Spleen (tissue), 11 donors: ENCODE results near the gene HPCAL1. TPM values are rescaled to one million over a fixed set of nuclear protein-coding genes. Genes with fewer than 3 reads are reported as not detected.

Source experiments
- DNase-seq: peaks from one replicate; pipeline ENCODE4 v3.0.0-alpha.2; 2020
- H3K27ac ChIP-seq, 8 donors: fragments of 200-600 bp; sonication (generic) in 7 of 8; 1 replicate in 4 of 8; 2 replicates in 4 of 8; pipeline versions ENCODE4 v1.5.0 to v1.8.0; 2016 to 2021; ENCODE audit warnings: inconsistent platforms in 4 of 8, mild to moderate bottlenecking in 4 of 8, moderate library complexity in 1 of 8
- H3K27me3 ChIP-seq, 7 donors: fragments of 200-600 bp; sonication (generic) in 6 of 7; replicated peaks in 1 of 7; 1 replicate in 4 of 7; 2 replicates in 3 of 7; pipeline versions ENCODE4 v1.5.0 to v1.8.0; 2016 to 2021; ENCODE audit warnings: inconsistent platforms in 3 of 7, mild to moderate bottlenecking in 1 of 7
- H3K36me3 ChIP-seq, 6 donors: fragments of 200-600 bp; sonication (generic) in 5 of 6; 1 replicate in 4 of 6; 2 replicates in 2 of 6; pipeline versions ENCODE4 v1.5.0 to v1.8.0; 2016 to 2021; ENCODE audit warnings: inconsistent platforms in 2 of 6
- H3K4me1 ChIP-seq, 6 donors: fragments of 200-600 bp; sonication (generic) in 5 of 6; 1 replicate in 3 of 6; 2 replicates in 3 of 6; pipeline versions ENCODE4 v1.5.0 to v1.8.0; 2016 to 2021; ENCODE audit warnings: inconsistent platforms in 3 of 6
- H3K4me3 ChIP-seq, 8 donors: fragments of 200-600 bp; sonication (generic) in 7 of 8; 1 replicate in 4 of 8; 2 replicates in 4 of 8; pipeline versions ENCODE4 v1.5.0 to v1.8.0; 2016 to 2021; ENCODE audit warnings: inconsistent platforms in 4 of 8, mild to moderate bottlenecking in 4 of 8, moderate library complexity in 2 of 8
- H3K9me3 ChIP-seq, 8 donors: fragments of 200-600 bp; sonication (generic) in 7 of 8; 1 replicate in 4 of 8; 2 replicates in 4 of 8; pipeline versions ENCODE4 v1.5.0 to v1.8.0; 2016 to 2021; ENCODE audit warnings: inconsistent platforms in 4 of 8
- POLR2A ChIP-seq, 3 donors: fragments of 450-650 bp; IDR thresholded peaks; one replicate each; pipeline ENCODE4 v1.5.1; 2017; ENCODE audit warnings: antibody characterized with exemption in 3 of 3, mild to moderate bottlenecking in 1 of 3
- POLR2AphosphoS5 ChIP-seq, 3 donors: sonication (generic); formaldehyde crosslinking; IDR thresholded peaks; one replicate each; pipeline ENCODE4 v1.5.1; 2017; ENCODE audit warnings: antibody characterized with exemption in 3 of 3
- WGBS, 5 donors: extraction: QIAGEN DNeasy Blood & Tissue Kit in 3 of 5; methylation state at CpG; one replicate each; pipeline versions ENCODE4 v1.1.5 to v1.1.7; 2013 to 2018; 5-methylcytosine and 5-hydroxymethylcytosine counted together
- intact Hi-C: fragments of 100-400 bp; cut with DNase I; formaldehyde crosslinking; loops from one replicate; pipeline ENCODE4 v1.15.0; 2023; ENCODE audit warnings: low total_unique reads
- polyA plus RNA-seq, 3 donors: library from polyadenylated mRNA; stranded (reverse); fragments of 200-250 nt; gene quantifications; one replicate each; pipeline ENCODE4 v1.2.1, GENCODE V29; 2013
- total RNA-seq, 7 donors: library from RNA; depleted of rRNA in 3 of 7; stranded (reverse); fragments of >200 nt in 3 of 7; fragmentation: NEBNext Ultra II Directional in 4 of 7; extraction: Animal tissue kit (Norgen Biotek cat#: 25700) in 4 of 7; gene quantifications; one replicate each; pipeline versions ENCODE4 v1.1.0 to v1.2.1, GENCODE V29; 2016 to 2021
- TF ChIP-seq, protein P1 (sequence below), 11 experiments: fragments of 200-600 bp in 7 of 11; fragments of 450-650 bp in 4 of 11; sonication (generic) in 4 of 11; IDR thresholded peaks in 8 of 11; conservative IDR thresholded peaks in 3 of 11; 1 replicate in 7 of 11; 2 replicates in 4 of 11; pipeline versions ENCODE4 v1.4.0 to v1.8.0; 2016 to 2021; ENCODE audit warnings: antibody characterized with exemption in 11 of 11, inconsistent platforms in 4 of 11, mild to moderate bottlenecking in 1 of 11
- donor health status: healthy with polysubstance abuse.
- donor health status: DM: no; HTN: no; CAD: no; lungs with moderate emphysema.
- donor health status: DM: no; HTN: no; CAD: no.
- donor health status: Bipolar disorder and iron deficiency.
- donor health status: healthy.
- donor health status: DM: no; HTN: no; CAD: no.
- donor health status: DM: yes; HTN: yes; CAD: no.

Gene HPCAL1
- total and polyA plus RNA-seq, 10 donors = 41.9 to 80.6 (median 57.7) TPM

DNA sequence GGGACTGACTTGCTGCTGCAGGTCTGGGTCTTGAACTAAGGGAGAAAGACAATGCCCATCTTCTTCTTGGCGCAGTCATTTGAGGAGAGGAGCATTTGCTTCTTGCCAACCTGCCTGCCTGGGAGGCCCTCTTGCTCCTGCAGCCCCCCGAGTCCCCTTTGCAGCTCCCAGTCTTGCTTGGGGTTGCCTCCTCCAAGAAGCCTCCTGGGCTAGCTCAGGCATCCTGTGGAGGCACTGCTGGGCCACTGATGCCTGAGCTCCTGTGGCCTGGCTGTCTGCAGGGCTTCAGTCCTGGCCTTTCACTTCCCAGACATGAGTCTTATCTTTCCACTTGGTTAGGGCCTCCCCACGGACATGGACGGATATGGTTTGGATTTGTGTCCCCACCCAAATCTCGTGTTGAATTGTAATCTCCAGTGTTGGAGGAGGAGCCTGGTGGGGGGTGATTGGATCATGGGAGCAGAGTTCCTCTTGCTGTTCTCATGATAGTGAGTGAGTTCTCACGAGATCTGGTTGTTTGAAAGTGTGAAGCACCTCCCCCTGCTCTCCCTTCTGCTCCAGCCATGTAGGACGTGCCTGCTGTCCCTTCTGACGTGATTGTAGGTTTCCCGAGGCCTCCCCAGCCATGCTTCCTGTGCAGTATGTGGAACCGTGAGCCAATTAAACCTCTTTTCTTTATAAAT is 17.3 kb downstream of the HPCAL1 start:
- Histone ChIP-seq H3K9me3 (no peaks in the 10 kb centered on the region), H3K36me3 (peaks cover 0 to 10% (median 0%) of the 10 kb centered on the region in 6 donors), H3K4me3 (no peak overlapping the region), H3K27me3 (no peaks in the 10 kb centered on the region), H3K27ac (no peak overlapping the region), H3K4me1 (peaks cover 2 to 31% (median 16%) of the 10 kb centered on the region in 6 donors)
- 78 to 91% (median 84%) methylated on average over 9 to 10 of the region's 10 CpGs for WGBS, 5 donors
- TF ChIP-seq POLR2AphosphoS5 (IDR thresholded peaks at IDR 0.05) = no peak
- TF ChIP-seq, protein P1, sequence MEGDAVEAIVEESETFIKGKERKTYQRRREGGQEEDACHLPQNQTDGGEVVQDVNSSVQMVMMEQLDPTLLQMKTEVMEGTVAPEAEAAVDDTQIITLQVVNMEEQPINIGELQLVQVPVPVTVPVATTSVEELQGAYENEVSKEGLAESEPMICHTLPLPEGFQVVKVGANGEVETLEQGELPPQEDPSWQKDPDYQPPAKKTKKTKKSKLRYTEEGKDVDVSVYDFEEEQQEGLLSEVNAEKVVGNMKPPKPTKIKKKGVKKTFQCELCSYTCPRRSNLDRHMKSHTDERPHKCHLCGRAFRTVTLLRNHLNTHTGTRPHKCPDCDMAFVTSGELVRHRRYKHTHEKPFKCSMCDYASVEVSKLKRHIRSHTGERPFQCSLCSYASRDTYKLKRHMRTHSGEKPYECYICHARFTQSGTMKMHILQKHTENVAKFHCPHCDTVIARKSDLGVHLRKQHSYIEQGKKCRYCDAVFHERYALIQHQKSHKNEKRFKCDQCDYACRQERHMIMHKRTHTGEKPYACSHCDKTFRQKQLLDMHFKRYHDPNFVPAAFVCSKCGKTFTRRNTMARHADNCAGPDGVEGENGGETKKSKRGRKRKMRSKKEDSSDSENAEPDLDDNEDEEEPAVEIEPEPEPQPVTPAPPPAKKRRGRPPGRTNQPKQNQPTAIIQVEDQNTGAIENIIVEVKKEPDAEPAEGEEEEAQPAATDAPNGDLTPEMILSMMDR (IDR thresholded peaks at IDR 0.05 in 8 of 11, conservative IDR thresholded peaks at IDR 0.05 in 3 of 11) = no peak
- no peak for TF ChIP-seq POLR2A (IDR thresholded peaks at IDR 0.05)
- DNase-seq = no peak
- intact Hi-C loops = no loop called here

DNA sequence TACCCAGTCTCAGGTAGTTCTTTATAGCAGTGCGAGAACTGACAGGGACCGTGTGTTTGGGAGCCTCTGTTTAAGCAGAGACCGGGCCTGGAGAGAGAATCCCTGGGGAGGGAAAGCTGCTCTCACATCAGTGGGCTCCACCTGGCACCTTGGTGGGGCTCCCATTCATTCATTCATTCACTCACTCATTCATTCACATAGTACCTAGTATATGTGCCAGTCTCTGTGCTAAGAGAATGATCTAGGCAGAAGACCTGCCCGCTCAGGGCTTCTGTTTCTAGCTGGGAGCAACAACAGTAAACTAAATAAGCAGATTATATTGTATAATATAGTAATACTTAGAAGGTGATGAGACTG is 17.8 kb downstream of the HPCAL1 start:
- 96 to 100% (median 97%) methylated on average over 4 of the region's 4 CpGs for whole genome bisulfite sequencing, 5 donors
- H3K4me1 ChIP-seq = peaks cover 6 to 36% (median 19%) of the 10 kb centered on the region in 6 donors
- no peak for DNase-seq

DNA sequence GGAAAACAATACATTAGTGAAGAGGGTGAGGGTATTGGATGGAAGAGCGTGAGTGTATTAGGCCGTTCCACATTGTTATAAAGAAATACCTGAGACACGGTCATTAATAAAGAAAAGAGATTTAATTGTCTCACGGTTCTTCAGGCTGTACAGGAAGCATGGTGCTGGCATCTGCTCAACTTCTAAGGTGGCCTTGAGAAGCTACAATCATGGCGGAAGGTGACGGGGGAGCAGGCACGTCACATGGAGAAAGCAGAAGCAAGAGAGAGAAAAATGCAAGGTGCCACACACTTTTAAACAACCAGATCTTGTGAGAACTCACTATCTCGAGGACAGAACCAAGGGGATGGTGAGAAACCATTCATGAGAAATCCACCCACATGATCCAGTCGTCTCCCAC is 18.2 kb downstream of the HPCAL1 start:
- H3K27me3 ChIP-seq = no peaks in the 10 kb centered on the region
- no peak overlapping the region for H3K27ac ChIP-seq
- H3K36me3 ChIP-seq = peaks cover 0 to 10% (median 0%) of the 10 kb centered on the region in 6 donors
- TF ChIP-seq POLR2AphosphoS5 (IDR thresholded peaks at IDR 0.05) (no peak), POLR2A (IDR thresholded peaks at IDR 0.05) (no peak)
- TF ChIP-seq, protein P1 (IDR thresholded peaks at IDR 0.05 in 8 of 11, conservative IDR thresholded peaks at IDR 0.05 in 3 of 11) = no peak
- intact Hi-C loops = no loop called here
- 75 to 84% (median 81%) methylated on average over 9 of the region's 9 CpGs for WGBS, 5 donors
- H3K4me1 ChIP-seq = peaks cover 6 to 40% (median 23%) of the 10 kb centered on the region in 6 donors
- no peak for DNase-seq
- no peaks in the 10 kb centered on the region for H3K9me3 ChIP-seq
- H3K4me3 ChIP-seq = no peak overlapping the region

More for the DNA sequence above, 17.8 kb downstream of the HPCAL1 start:
- intact Hi-C loops = no loop called here
- no peak for TF ChIP-seq POLR2A (IDR thresholded peaks at IDR 0.05)
- no peak for TF ChIP-seq POLR2AphosphoS5 (IDR thresholded peaks at IDR 0.05)
- TF ChIP-seq, protein P1 (IDR thresholded peaks at IDR 0.05 in 8 of 11, conservative IDR thresholded peaks at IDR 0.05 in 3 of 11) = no peak
- no peaks in the 10 kb centered on the region for H3K9me3 ChIP-seq
- no peak overlapping the region for H3K27ac ChIP-seq
- no peak overlapping the region for H3K4me3 ChIP-seq
- H3K27me3 ChIP-seq = no peaks in the 10 kb centered on the region
- peaks cover 0 to 10% (median 0%) of the 10 kb centered on the region in 6 donors for H3K36me3 ChIP-seq

DNA sequence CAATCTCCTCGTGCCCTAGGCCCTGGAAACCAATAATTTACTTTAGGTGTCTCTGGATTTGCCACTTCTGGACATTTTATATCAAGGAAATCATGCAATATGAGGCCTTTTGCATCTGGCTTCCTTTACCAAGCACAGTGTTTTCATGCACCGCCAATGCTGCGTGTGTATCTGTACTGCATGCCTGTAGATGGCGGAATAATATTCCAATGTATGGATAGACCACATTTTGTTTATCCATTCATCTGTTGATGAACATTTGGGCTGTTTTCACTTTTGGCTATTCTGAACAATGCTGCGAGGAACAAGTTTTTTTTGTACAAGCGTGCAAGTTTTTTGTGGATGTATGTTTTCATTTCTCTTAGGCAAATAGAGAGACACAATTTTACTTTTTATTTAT is 18.9 kb downstream of the HPCAL1 start:
- Histone ChIP-seq H3K9me3 (no peaks in the 10 kb centered on the region), H3K4me3 (no peak overlapping the region), H3K36me3 (peaks cover 0 to 10% (median 0%) of the 10 kb centered on the region in 6 donors), H3K27me3 (no peaks in the 10 kb centered on the region), H3K4me1 (peaks cover 6 to 40% (median 28%) of the 10 kb centered on the region in 6 donors), H3K27ac (no peak overlapping the region)
- intact Hi-C loops = no loop called here
- no peak for DNase-seq
- TF ChIP-seq POLR2A (IDR thresholded peaks at IDR 0.05) = no peak
- TF ChIP-seq POLR2AphosphoS5 (IDR thresholded peaks at IDR 0.05) = no peak
- TF ChIP-seq, protein P1 (IDR thresholded peaks at IDR 0.05 in 8 of 11, conservative IDR thresholded peaks at IDR 0.05 in 3 of 11) = no peak
- 94 to 98% (median 96%) methylated on average over 6 of the region's 6 CpGs for WGBS, 5 donors
